H1 (cell line): ENCODE data around the gene HEXIM1. TPM values are rescaled to one million over a fixed set of nuclear protein-coding genes. Genes with fewer than 3 reads are reported as not detected.

Experiments used
- CTCF ChIA-PET: fragments of 300-600 bp; sonication (Branson Sonifier 250); formaldehyde crosslinking; loops from one replicate; lab custom pipeline; 2021; ENCODE audit not compliant: partially characterized antibody; lab: Charles Lee
- POLR2A ChIA-PET: fragments of 300-600 bp; sonication (Branson Sonifier 250); formaldehyde crosslinking; loops from one replicate; lab custom pipeline; 2021; ENCODE audit warnings: inconsistent platforms; ENCODE audit not compliant: partially characterized antibody; lab: Charles Lee
- DNase-seq, 2 experiments: peaks; one replicate each; pipeline versions ENCODE4 v3.0.0 to v3.0.0-alpha.2; 2010 to 2022; ENCODE audit warnings: low spot score in 2 of 2, low read depth in 1 of 2, mixed read lengths in 1 of 2
- FAIRE-seq: peaks from 2 replicates; lab custom pipeline; 2011; peaks lifted over from hg19 to GRCh38; lab: Jason Lieb, UNC
- H2AFZ ChIP-seq: 2 replicates; pipeline ENCODE4 v1.8.1; 2012; ENCODE audit warnings: low read length, inconsistent platforms
- H2AK5ac ChIP-seq: 2 replicates; pipeline ENCODE4 v1.6.1; 2013; ENCODE audit warnings: low read depth, low read length
- H2BK120ac ChIP-seq: replicated peaks from 2 replicates; pipeline ENCODE3; 2013; ENCODE audit warnings: low read depth, low read length, inconsistent platforms
- H2BK12ac ChIP-seq: 2 replicates; pipeline ENCODE4 v1.6.1; 2013; ENCODE audit warnings: low read depth, low read length
- H2BK15ac ChIP-seq: 2 replicates; pipeline ENCODE4 v1.6.1; 2013; ENCODE audit warnings: low read length
- H2BK20ac ChIP-seq: 2 replicates; pipeline ENCODE4 v1.6.1; 2013; ENCODE audit warnings: low read length
- H2BK5ac ChIP-seq: 2 replicates; pipeline ENCODE4 v1.6.1; 2013; ENCODE audit warnings: low read depth, low read length
- H3K14ac ChIP-seq: 2 replicates; pipeline ENCODE4 v1.6.1; 2013; ENCODE audit warnings: inconsistent platforms; ENCODE audit not compliant: insufficient read length
- H3K18ac ChIP-seq: 2 replicates; pipeline ENCODE4 v1.6.1; 2013; ENCODE audit warnings: low read length; ENCODE audit errors: extremely low read depth
- H3K23ac ChIP-seq: 2 replicates; pipeline ENCODE4 v1.6.1; 2013; ENCODE audit warnings: inconsistent platforms; ENCODE audit not compliant: insufficient read length
- H3K23me2 ChIP-seq: 2 replicates; pipeline ENCODE4 v1.6.1; 2013; ENCODE audit warnings: low read depth, low read length
- H3K27ac ChIP-seq: 2 replicates; pipeline ENCODE4 v1.6.1; 2011; ENCODE audit warnings: low read depth, low read length, inconsistent platforms
- H3K27me3 ChIP-seq, 4 experiments: replicated peaks in 1 of 4; 1 replicate in 1 of 4; 2 replicates in 3 of 4; pipeline versions ENCODE4 v1.6.1 to v1.8.1; 2011 to 2013; ENCODE audit warnings: low read length in 3 of 4, mild to moderate bottlenecking in 3 of 4, inconsistent platforms in 2 of 4, mixed read lengths in 2 of 4, moderate library complexity in 1 of 4; ENCODE audit not compliant: control insufficient read depth in 3 of 4, insufficient read depth in 3 of 4; ENCODE audit errors: extremely low read depth in 1 of 4
- H3K36me3 ChIP-seq, 4 experiments: 2 replicates each; pipeline versions ENCODE4 v1.6.1 to v1.8.1; 2011 to 2013; ENCODE audit warnings: mild to moderate bottlenecking in 4 of 4, low read length in 3 of 4, moderate library complexity in 2 of 4, control low read depth in 1 of 4, inconsistent platforms in 1 of 4; ENCODE audit not compliant: insufficient read depth in 4 of 4, control insufficient read depth in 2 of 4
- H3K4ac ChIP-seq: replicated peaks from 2 replicates; pipeline ENCODE3; 2013; ENCODE audit warnings: low read length, low read depth, mixed read lengths, inconsistent platforms; ENCODE audit not compliant: insufficient read length
- H3K4me1 ChIP-seq, 4 experiments: replicated peaks in 1 of 4; 1 replicate in 1 of 4; 2 replicates in 3 of 4; pipeline versions ENCODE4 v1.6.1 to v1.8.1; 2011 to 2013; ENCODE audit warnings: low read length in 3 of 4, inconsistent platforms in 2 of 4, mixed read lengths in 1 of 4; ENCODE audit not compliant: insufficient read depth in 4 of 4, control insufficient read depth in 3 of 4
- H3K4me2 ChIP-seq, 2 experiments: 2 replicates each; pipeline versions ENCODE4 v1.6.1 to v1.8.1; 2011 to 2013; ENCODE audit warnings: low read depth in 2 of 2, low read length in 2 of 2, control low read depth in 1 of 2, inconsistent platforms in 1 of 2, mild to moderate bottlenecking in 1 of 2; ENCODE audit not compliant: insufficient read depth in 1 of 2
- H3K4me3 ChIP-seq, 4 experiments: fragments of 200-600, 300-600 bp in 1 of 4; sonication (generic), shearing (Covaris generic), sonication (Bioruptor Twin) in 1 of 4; 2 replicates each; pipeline versions ENCODE4 v1.5.1 to v1.8.1; 2011 to 2016; ENCODE audit warnings: low read length in 4 of 4, low read depth in 3 of 4, control low read depth in 2 of 4, inconsistent platforms in 2 of 4, mild to moderate bottlenecking in 2 of 4, mixed read lengths in 1 of 4, moderate library complexity in 1 of 4; ENCODE audit not compliant: insufficient read depth in 2 of 4; ENCODE audit errors: extremely low read depth in 1 of 4
- H3K56ac ChIP-seq: replicated peaks from 2 replicates; pipeline ENCODE3; 2013; ENCODE audit warnings: low read depth, mild to moderate bottlenecking, mixed read lengths, low read length, inconsistent platforms; ENCODE audit not compliant: insufficient read length
- H3K79me1 ChIP-seq: 2 replicates; pipeline ENCODE4 v1.6.1; 2013; ENCODE audit warnings: low read depth, low read length, control low read depth
- H3K79me2 ChIP-seq, 2 experiments: 2 replicates each; pipeline versions ENCODE4 v1.6.1 to v1.8.1; 2012 to 2013; ENCODE audit warnings: low read length in 2 of 2, mild to moderate bottlenecking in 2 of 2, inconsistent platforms in 1 of 2; ENCODE audit not compliant: insufficient read depth in 2 of 2, control insufficient read depth in 1 of 2
- H3K9ac ChIP-seq, 4 experiments: replicated peaks in 1 of 4; 1 replicate in 1 of 4; 2 replicates in 3 of 4; pipeline versions ENCODE4 v1.6.1 to v1.8.1; 2011 to 2013; ENCODE audit warnings: low read depth in 3 of 4, low read length in 3 of 4, control low read depth in 2 of 4, mild to moderate bottlenecking in 2 of 4, moderate library complexity in 2 of 4, inconsistent platforms in 1 of 4; ENCODE audit errors: extremely low read depth in 1 of 4
- H3K9me3 ChIP-seq, 2 experiments: 2 replicates each; pipeline versions ENCODE4 v1.6.1 to v1.8.1; 2012 to 2013; ENCODE audit warnings: mild to moderate bottlenecking in 2 of 2, moderate library complexity in 2 of 2, control low read depth in 1 of 2, inconsistent platforms in 1 of 2, low read depth in 1 of 2, low read length in 1 of 2, mixed read lengths in 1 of 2; ENCODE audit not compliant: insufficient read depth in 2 of 2
- H4K20me1 ChIP-seq, 2 experiments: replicated peaks in 1 of 2; 2 replicates each; pipeline versions ENCODE3 to v1.8.1; 2011 to 2013; ENCODE audit warnings: inconsistent platforms in 2 of 2, low read length in 2 of 2, mild to moderate bottlenecking in 1 of 2; ENCODE audit not compliant: insufficient read depth in 2 of 2, control insufficient read depth in 1 of 2
- H4K5ac ChIP-seq: 2 replicates; pipeline ENCODE4 v1.6.1; 2013; ENCODE audit warnings: low read length, low read depth, mixed read lengths, inconsistent platforms; ENCODE audit not compliant: insufficient read length
- H4K8ac ChIP-seq: 2 replicates; pipeline ENCODE4 v1.8.0; 2013; ENCODE audit warnings: mild to moderate bottlenecking, moderate library complexity, low read length, inconsistent platforms; ENCODE audit not compliant: insufficient read depth; ENCODE audit errors: extremely low read depth
- H4K91ac ChIP-seq: replicated peaks from 2 replicates; pipeline ENCODE3; 2013; ENCODE audit warnings: low read length, mixed read lengths, inconsistent platforms; ENCODE audit not compliant: insufficient read length
- BACH1 ChIP-seq: IDR thresholded peaks from 2 replicates; pipeline ENCODE4 v1.6.1; 2012; ENCODE audit warnings: low read length, improper control_type of control experiment
- CBX5 ChIP-seq: fragments of 300-800, 300-1000 bp; sonication (generic); IDR thresholded peaks from 2 replicates; pipeline ENCODE4 v1.7.1; 2016; ENCODE audit warnings: antibody characterized with exemption, low read length, low read depth
- EZH2 ChIP-seq: fragments of 200-600 bp; sonication (generic); IDR thresholded peaks from 2 replicates; pipeline ENCODE4 v1.7.1; 2012; ENCODE audit warnings: low read depth, mild to moderate bottlenecking, moderate library complexity, low read length, inconsistent platforms; ENCODE audit not compliant: severe bottlenecking
- NRF1 ChIP-seq: IDR thresholded peaks from 2 replicates; pipeline ENCODE4 v1.6.1; 2011; ENCODE audit warnings: mild to moderate bottlenecking, low read depth, low read length, improper control_type of control experiment
- PHF8 ChIP-seq: fragments of 200-600 bp; sonication (generic); conservative IDR thresholded peaks from 2 replicates; pipeline ENCODE4 v1.7.1; 2012; ENCODE audit warnings: low read depth, mild to moderate bottlenecking, inconsistent platforms, low read length, moderate library complexity
- RAD21 ChIP-seq, 2 experiments: IDR thresholded peaks in 1 of 2; conservative IDR thresholded peaks in 1 of 2; 2 replicates each; pipeline ENCODE4 v1.6.1; 2011; ENCODE audit warnings: low read depth in 2 of 2, low read length in 2 of 2, improper control_type of control experiment in 1 of 2, inconsistent platforms in 1 of 2, mild to moderate bottlenecking in 1 of 2, moderate library complexity in 1 of 2
- RFX5 ChIP-seq: IDR thresholded peaks from 2 replicates; pipeline ENCODE4 v1.6.1; 2011; ENCODE audit warnings: low read depth, low read length, improper control_type of control experiment, borderline replicate concordance
- SIRT6 ChIP-seq: IDR thresholded peaks from one replicate; pipeline ENCODE4 v1.7.1; 2012; ENCODE audit warnings: low read length, inconsistent platforms
- WGBS, 2 experiments: shearing (Covaris generic) in 1 of 2; methylation state at CpG; one replicate each; pipeline versions ENCODE4 v1.1.6 to v1.1.7; 2013 to 2015; ENCODE audit warnings: low lambda C conversion rate in 2 of 2, mixed read lengths in 2 of 2, inconsistent platforms in 1 of 2, low coverage in 1 of 2, missing lambda C conversion rate in 1 of 2; ENCODE audit not compliant: insufficient replicate concordance in 2 of 2, insufficient coverage in 1 of 2, insufficient read length in 1 of 2; ENCODE audit errors: extremely low coverage in 1 of 2, missing lambda C conversion rate in 1 of 2; 5-methylcytosine and 5-hydroxymethylcytosine counted together
- polyA plus RNA-seq, 7 experiments: library from polyadenylated mRNA; depleted of rRNA in 3 of 7; stranded (reverse) in 5 of 7; unstranded in 2 of 7; fragments of >200 nt in 5 of 7; fragments of 200-250 nt in 2 of 7; gene quantifications; 1 replicate in 5 of 7; 2 replicates in 1 of 7; 4 replicates in 1 of 7; pipeline versions ENCODE4 v1.2.1 to v1.2.3, GENCODE V29; 2011 to 2013; ENCODE audit warnings: missing spikeins in 2 of 7, mixed read lengths in 2 of 7
- total RNA-seq: library from RNA; stranded (reverse); fragmentation: NEBNext Ultra II Directional; extraction: Animal tissue kit (Norgen Biotek cat#: 25700); gene quantifications from 2 replicates; pipeline ENCODE4 v1.2.1, GENCODE V29; 2021

HEXIM1 gene
- total and polyA plus RNA-seq, 2 of the 8 experiments (the other 6 are each of a cell fraction or from before 2014, with no cell fraction given): 9.1 to 38.3 TPM

- Histone ChIP-seq H3K56ac (no peak overlapping the region), H4K5ac (no peak overlapping the region), H4K8ac (no peak overlapping the region), H3K9me3 (no peaks in the 10 kb centered on the region), H2BK15ac (no peak overlapping the region), H3K23me2 (peaks cover 2% of the 10 kb centered on the region), H3K4me3 (no peak overlapping the region), H3K18ac (no peak overlapping the region), H2BK12ac (no peak overlapping the region), H3K36me3 (no peaks in the 10 kb centered on the region), H3K79me1 (no peaks in the 10 kb centered on the region; the same call in 1 of the 2 replicates), H4K91ac (no peak overlapping the region), H4K20me1 (peaks cover 4 to 5% of the 10 kb centered on the region in 2 experiments), H2BK120ac (no peak overlapping the region), H3K23ac (no peak overlapping the region), H2AFZ (no peak overlapping the region), H2AK5ac (no peak overlapping the region), H3K4ac (no peak overlapping the region), H3K4me2 (no peak overlapping the region), H3K79me2 (peaks cover 0 to 21% of the 10 kb centered on the region in 2 experiments; a peak in 2 of 4 replicates), H2BK5ac (no peak overlapping the region), H3K4me1 (peaks cover 0 to 3% (median 0%) of the 10 kb centered on the region in 4 experiments; a peak in 2 of 7 replicates), H2BK20ac (no peak overlapping the region), H3K14ac (no peak overlapping the region), H3K9ac (no peak overlapping the region), H3K27ac (no peak overlapping the region), H3K27me3 (no peaks in the 10 kb centered on the region)
- ChIA-PET POLR2A (interaction anchor here (0.9 to 26.8 kb wide), 7 partner anchors 2 to 184 kb away, joined by 3 to 1076 read pairs (median 4); partner anchors contain the start of genes HEXIM1, HEXIM2 and NMT1), CTCF (interaction anchor here (0.6 to 11.5 kb wide), 13 partner anchors 10 to 80 kb away, joined by 3 to 90 read pairs (median 4); partner anchors contain the start of gene ACBD4)
- FAIRE-seq (no peak), DNase-seq (no peak)
- 98% methylated on average over 2 of the region's 2 CpGs; no CpG with 5 or more reads in 1 of the 2 experiments for WGBS, 2 experiments
- no peak for TF ChIP-seq RFX5
- TF ChIP-seq EZH2: no peak
- TF ChIP-seq NRF1: no peak
- TF ChIP-seq BACH1: no peak
- no peak for TF ChIP-seq PHF8
- no peak for TF ChIP-seq CBX5
- TF ChIP-seq SIRT6: no peak
- TF ChIP-seq RAD21 (IDR thresholded peaks at IDR 0.05 in 1 of 2, conservative IDR thresholded peaks at IDR 0.05 in 1 of 2; ENCODE audit: low read depth in 2 of 2, low read length in 2 of 2): no peak
Measured at GRCh38 chr17:45155483-45155882, 7.2 kb downstream of the HEXIM1 start.
